T-helper 1 cell treated with Interleukin-12 subunit alpha and Interleukin-12 subunit beta and Interleukin-4 antibody, amounts not matched to agents 30 ng/mL and 1 ng/mL, for 36 hours (primary cell): ENCODE data around the gene RAB2B. TPM values are rescaled to one million over a fixed set of nuclear protein-coding genes. Genes with fewer than 3 reads are reported as not detected.
"Not testable (repeated sequence)": the region's sequence is repeated elsewhere in the genome, so short reads cannot be mapped to it uniquely, and the experiment has no call there.

ENCODE experiments used
- intact Hi-C: fragments of 100-400 bp; cut with micrococcal nuclease; formaldehyde crosslinking; loops from one replicate; pipeline ENCODE4 v1.15.1; 2024
- total RNA-seq: library from RNA; stranded (reverse); gene quantifications from 2 replicates; pipeline ENCODE4 v1.2.3, GENCODE V29; 2022

Gene RAB2B
- total RNA-seq, 1 donor from 2014 or later: 35.4 TPM

DNA sequence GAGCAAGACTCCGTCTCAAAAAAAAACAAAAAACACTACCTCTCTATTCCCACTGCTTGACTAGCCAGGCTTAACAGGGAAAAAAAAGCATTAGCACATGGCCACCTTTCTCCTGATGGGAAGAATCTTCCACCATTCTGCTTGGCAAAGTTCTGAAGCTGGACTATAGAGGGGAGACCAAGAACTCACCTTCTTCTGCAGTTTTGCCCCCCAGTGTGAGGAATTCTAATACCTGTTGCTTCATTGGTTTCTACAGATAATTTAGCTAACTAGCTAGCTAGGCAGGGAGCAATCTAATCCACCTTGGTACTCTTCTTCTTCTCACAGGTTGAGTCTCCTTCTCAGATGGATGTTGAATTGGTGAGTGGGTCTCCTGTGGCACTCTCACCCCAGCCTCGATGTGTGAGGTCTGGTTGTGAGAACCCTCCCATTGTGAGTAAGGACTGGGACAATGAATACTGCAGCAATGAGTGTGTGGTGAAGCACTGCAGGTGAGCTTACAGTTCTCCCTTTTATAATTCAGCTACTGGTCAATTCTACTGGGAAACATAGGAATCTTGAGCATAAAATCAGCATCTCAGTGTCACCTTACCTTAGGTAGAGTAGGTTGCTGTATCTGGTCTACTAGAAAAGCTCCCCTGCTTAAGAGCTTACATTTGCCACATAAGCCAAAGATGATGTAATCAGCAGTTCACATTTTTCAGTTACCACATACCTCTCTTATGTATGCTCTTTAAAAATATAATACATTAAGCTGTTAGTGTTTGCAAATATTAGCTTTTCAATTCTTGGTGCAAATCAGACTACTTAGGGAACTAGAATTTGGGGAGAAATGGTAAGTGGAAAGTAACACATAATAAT, 18.4 kb upstream of the RAB2B start:
- intact Hi-C loops: no loop called here

DNA sequence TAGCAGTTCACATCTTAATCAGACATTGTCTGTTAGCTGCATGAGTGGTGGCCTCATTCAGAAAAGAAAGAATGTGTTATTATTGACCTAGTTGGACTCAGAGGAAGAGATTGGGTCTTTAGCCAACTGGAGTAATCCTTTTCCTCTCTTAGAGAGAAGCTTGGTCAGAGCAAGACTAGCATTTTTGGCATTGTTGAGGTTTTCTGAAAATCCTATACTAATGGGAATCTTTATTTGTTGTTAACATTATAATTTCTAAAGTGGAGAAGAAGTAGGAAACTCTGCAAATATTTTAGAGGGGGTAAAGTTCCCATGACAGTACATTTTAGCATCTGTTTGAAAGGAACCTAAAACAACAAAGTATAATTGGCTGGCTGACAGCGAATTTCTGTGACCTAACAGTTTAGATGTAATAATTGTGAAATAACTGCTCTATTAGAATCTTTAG, 9.9 kb upstream of the RAB2B start:
- intact Hi-C loops: no loop called here

DNA sequence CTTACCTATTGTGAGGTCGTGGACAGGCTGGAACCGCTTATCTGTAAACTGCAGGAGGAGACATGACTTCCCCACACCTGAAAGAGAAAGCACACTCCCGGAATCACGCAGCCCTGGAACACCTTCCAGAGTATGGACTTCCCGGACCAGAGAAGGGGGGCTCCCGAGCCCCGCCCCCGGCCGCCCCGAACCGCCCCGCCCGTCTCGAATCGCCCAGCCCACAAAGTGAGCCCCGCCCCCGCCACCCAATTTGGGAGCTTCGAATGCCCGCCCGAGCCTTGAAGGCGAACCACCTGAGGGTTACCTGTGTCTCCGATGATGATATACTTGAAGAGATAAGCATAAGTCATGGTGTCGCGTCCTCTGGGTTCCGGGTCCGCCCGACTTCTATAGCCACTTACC, 235 bp downstream of the RAB2B start:
- intact Hi-C loops: loop anchor here (1.0 to 10.0 kb wide), 6 partner anchors 374 to 1618 kb away; partner anchors contain the start of genes ACIN1, ANG, C14orf119 and PIP4P1

DNA sequence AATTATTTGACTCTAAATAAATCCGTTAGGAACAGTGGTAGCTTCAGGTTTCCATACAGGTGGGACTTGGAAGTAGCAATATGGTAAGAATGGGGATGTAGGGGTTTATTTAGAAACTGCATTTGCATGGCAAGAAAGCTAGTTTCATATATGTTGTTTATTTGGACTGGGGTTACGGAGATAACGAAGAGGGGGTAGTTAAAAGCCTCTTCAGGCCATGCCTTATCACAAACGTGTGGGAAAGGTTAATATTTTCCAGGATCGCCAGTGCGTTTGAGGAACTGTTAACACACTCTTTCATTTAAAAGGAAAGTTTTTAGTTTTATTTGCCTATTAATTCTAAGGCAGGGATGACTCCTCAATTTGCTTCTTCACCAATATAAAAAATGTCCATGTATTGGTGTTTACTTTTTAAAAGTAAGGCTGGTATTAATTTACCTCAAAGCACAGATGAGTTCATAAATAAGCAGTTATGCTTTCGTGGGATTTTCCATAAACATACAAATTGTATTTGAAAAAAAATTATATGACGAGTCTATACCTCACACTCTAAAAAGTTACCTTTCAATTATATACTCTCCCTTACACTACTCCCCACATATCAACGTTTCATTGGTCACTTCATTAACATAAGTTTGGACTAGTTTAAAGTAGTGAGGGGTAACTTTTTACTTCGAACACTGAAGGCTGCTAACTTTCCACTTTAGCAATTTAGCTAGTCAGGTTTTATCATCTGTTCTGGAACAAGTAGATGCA, 814 bp downstream of the RAB2B start:
- intact Hi-C loops: loop anchor here (1.0 to 10.0 kb wide), 6 partner anchors 373 to 1619 kb away; partner anchors contain the start of genes ACIN1, ANG, C14orf119 and PIP4P1

DNA sequence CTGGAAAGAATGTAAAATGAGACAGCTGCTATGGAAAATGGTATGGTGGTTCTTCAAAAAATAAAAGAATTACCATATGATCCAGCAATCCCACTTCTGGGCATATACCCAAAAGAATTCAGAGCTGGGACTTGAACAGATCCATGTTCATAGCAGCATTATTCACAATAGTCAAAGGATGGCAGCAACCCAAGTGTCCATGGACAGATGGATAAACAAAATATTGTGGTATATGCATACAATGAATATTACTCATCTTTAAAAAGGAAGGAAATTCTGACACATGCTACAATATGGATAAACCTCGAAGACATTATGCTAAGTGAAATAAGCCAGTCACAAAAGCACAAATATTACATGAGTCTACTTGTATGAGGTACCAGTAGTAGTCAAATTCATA, 9.1 kb downstream of the RAB2B start:
- intact Hi-C loops: no loop called here

DNA sequence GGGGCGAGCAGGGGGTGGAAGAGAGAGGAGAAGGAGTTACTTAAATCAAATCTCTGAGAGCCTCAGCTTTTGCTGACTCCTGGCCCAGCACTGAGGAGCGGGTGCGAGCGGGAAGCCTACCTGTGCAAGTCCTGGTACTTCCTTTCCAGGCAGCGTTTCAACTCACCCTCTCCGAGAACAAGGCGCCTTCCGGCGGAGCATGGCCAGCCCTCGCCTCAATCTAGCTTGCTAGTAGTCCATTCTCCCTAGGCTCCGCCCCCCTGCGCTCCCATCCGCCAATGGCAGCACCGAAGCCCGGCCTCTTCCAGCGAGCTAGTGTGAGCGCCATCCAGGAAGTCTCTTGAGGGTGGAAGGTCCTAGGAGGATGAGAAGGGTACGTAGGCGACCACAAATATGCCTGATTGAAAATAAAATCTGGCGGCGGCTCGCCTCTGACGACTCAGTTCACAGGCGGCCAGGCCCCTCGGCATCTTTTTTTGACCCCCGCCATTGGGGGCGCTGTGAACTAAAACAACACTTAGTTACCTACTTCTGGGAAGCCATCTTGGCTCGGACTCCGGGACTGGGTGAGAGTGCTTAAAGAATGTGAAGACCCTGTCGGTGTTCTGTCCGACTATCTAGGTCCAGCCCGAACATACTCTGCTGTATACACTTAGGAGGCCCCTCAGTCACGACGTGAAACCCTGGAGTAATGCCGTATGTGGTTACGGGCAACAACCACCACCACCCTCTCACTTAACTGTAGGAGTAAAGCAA, 20.7 kb downstream of the RAB2B start, which contains the start of gene CHD8:
Gene CHD8 (minus strand): TSS at position 212 of the 756 bp plus-strand sequence. CDS start 24,480 bp downstream, outside the sequence.
- intact Hi-C loops: loop anchor here (1.0 to 2.0 kb wide), 11 partner anchors 19 to 1113 kb away; partner anchors contain the start of genes HNRNPC, METTL3, PARP2 and SUPT16H

DNA sequence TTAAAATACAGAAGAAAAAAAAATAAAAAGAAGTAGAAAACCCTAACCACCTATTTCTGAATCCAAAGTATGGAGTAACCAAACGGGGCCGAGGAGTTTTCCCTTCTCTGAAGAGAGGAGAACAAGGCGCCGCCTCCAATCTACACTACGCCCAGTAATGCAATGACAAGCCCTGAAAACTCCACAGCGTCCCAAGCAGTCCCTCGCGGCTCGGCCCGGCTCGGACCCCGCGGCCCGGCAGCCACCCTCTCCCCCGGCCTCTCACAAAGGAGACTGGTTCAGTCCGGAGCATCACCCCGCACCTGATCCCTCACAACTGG, 21.2 kb downstream of the RAB2B start:
- intact Hi-C loops: no loop called here

DNA sequence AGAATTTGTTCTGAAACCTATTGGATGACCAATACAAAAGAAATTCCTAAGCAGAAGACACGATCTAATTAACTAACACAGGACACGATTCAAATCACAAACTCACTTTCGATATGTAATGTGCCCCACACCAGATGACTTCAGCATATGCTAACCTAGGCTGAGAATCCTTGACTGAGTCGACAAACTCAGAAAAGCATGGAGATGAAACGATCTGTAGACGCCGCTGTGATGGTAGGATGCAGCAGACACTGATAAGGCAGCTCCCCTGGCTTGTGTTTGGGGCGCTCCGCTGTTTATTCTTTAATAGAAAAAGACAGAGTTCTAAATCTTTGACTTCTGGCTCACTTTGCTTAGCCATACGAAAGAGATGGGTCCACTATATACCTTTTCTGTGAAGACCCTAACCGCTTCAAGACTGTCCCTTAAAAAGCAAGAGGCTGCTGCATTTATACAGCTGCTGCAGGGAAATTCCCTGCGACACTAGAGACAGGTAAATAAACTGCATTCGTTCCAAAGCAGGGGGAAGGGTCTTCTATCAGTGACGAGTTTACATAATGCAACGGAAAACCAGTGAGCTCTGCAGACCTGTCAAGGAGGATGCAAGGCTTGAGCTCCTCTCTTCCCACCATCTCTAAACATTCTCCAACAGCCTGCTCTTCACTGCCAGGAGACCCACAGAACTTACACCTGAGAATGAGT, 21.8 kb downstream of the RAB2B start:
- intact Hi-C loops: no loop called here

DNA sequence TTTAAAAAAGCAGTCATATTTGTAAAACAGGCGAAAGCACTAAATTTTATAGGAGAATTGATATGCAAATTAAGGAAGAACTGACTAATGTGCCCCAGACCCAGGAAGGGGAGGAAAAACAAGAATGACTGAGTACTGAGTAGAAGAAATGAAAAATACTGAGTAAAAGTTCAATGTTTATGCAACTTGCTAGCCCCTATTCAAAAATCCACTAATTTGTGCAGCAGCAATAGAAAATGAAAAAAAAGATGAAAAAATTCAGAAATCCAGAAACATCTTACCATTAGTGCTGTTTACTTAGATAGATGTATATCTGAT, 26.9 kb downstream of the RAB2B start:
- intact Hi-C loops: loop anchor here (1.0 kb wide), 1 partner anchor 66 kb away; the partner anchor contains the start of gene SUPT16H

DNA sequence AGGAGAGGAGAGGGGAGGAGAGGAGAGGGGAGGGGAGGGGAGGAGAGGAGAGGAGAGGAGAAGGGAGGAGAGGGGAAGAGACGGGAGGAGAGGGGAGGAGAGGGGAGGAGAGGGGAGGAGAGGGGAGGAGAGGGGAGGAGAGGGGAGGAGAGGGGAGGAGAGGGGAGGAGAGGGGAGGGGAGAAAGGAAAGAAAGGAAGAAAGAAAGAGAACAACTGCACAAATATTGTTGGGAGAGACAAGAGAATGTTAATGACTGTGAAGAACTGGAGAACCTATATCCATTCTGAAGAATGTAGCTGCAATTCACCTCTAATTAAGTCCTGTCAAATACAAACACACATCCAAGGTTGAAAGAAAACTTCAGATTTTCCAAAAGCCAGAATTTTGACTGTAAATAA, 34.1 kb downstream of the RAB2B start:
- intact Hi-C loops: not testable (repeated sequence)

DNA sequence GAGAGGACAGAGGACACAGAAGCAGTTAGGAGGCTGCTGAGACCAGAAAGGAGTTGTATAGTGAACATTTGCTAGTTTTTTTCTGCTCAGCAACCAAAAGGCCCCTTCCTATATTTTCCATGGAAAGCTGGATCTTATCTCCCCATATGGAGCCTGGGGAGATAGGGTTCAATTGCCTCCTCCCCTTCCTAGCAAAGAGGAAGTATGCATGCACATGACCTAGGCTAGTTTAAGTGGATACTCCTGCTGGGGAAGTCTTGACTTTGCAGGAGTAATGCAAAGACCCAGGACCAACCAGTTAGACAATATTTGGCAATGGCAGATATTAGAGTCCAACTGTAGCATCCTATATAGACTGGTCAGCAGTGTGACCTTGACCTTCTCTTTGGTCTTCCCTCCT, 35.9 kb downstream of the RAB2B start:
- intact Hi-C loops: no loop called here

DNA sequence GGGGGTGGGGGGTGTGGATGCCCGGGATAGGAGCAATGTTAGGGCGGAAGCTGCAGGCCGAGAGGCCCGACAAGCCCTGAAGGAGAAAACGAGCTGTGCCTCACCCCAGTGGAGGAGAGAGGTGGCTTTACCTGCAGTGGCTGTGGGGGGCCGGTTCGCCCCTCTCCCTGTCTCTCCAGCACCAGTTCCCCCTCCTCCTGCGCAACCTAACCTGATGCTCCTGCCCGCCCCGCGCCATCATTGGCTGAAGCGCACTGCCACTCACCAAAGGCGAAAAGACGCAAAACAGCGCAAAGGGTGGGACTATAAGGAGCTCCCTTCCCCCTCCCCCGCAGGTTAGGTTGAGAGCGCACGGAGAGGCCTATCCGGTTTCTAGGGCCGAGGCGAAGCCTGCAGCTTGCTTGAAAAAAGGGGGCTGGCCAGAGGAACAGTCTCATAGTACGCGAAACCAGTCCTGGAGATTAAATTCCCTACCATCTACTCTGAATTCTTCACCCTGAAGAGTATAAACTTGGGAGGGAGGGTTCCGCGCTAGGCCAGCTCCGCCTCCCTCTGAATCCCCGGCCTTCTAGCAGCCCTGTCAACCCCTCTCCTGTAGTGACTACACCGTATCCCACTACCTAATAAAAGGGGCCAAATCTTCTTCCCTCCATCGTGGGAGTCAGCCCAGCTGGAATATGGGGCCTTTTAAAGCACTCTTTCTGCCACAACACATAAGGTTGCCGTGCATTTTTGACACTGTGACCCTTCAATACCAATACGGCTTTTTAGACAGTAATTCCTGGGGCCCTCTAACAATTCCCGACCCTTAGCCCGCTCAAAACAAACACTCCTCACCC, 39.5 kb downstream of the RAB2B start:
- intact Hi-C loops: loop anchor here (1.0 kb wide), 8 partner anchors 19 to 334 kb away; partner anchors contain the start of genes CHD8, HNRNPC, METTL3 and SUPT16H

DNA sequence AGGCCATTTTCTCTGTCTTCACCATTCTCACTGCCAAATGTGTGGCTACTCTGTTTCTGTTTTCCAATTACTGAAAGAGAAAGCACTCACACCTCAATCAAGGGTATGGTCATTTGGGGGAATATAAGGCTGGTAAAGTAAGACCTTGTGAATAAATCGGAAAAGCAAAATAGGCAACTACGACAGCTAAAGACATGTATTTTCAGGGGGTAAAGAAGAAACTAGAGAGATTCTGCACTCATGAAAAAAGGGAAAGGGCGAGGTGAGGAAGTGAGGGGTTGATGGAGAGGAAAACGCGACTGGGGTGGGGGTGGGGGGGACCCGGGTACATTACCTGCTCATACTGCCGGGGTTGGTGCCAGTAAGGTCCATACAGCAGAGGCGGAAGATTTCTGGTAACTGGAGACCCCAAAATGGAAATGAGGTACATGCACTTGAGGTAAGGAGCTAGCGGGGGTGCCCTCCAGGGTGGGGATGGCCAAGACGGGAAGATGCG, 40.1 kb downstream of the RAB2B start:
- intact Hi-C loops: loop anchor here (1.0 kb wide), 9 partner anchors 20 to 333 kb away; partner anchors contain the start of genes CHD8, HNRNPC, METTL3 and SUPT16H

DNA sequence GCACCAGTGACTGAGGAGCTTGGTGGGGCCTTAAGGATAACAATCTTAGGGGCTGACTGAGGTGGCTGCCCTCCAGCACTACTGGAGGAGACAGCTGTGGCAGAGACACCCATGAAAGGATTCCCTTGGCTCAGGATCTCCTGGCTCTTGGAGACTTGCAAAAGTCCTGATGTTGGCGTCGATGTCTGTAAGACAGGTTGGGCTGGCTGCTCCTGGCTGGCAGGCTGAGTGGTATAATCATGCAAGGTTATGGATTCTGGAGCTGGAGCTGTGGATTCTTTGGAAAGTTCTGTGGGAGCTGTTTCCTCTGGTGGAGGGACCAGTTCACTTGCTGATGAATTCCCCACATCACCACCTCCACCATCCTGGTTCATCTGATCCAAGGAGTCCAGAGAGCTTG, 45.6 kb downstream of the RAB2B start:
- intact Hi-C loops: no loop called here

DNA sequence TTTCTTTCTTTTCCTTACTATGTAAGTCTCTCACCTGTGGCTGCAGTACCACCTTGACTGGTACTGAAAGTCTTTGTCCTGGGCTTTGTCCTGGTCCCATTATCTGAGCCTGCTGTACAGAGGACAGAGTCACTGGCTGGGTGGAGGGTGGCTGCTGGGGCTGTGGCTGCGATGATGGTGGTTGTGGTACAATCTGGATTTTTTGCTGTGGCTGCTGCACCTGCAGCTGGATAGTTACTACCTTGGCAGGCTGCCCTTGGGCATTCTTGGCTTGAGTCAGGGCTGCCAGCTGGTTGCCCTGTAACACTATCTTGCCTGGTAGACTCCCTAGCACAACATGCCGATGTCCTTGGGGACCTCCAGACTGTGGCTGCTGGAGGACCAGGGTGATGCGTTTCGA, 47.8 kb downstream of the RAB2B start:
- intact Hi-C loops: no loop called here

DNA sequence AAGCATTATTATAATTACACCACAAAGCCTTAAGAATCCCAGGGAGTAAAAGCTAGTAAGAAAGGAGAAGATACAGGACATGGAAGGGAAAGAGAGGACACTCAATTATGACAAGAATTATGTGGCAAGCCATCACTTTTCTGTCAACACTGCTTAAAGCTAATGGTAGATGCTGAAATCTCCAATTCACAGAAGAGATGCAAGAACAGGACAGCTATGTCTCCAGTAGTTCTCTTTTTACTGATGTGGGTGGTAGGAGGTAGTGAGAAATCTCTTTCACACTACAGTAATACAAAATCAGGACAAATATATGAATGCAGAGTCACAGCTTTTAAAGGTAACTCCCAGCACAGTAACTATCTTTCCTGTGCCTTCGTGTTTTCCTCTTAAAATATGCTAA, 50.1 kb downstream of the RAB2B start:
- intact Hi-C loops: no loop called here

DNA sequence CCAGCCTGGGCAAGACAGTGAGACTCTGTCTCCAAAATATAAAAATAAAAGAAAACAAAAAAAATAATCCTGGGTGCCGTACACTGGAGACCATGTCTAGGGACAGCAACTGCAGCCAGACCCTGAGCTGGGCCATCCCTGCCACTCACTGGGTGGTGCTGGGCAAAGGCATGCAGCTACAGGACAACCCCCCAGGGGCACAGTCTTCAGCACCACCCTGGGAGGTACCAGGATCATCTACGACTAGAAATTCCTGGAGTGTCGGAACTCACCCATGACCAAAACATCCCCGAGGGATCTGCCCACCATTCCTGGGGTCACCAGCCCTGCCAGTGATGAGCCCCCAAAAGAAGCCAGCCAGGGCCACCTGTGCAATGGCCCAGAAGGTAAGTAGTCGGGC, 57.2 kb downstream of the RAB2B start:
- intact Hi-C loops: no loop called here

DNA sequence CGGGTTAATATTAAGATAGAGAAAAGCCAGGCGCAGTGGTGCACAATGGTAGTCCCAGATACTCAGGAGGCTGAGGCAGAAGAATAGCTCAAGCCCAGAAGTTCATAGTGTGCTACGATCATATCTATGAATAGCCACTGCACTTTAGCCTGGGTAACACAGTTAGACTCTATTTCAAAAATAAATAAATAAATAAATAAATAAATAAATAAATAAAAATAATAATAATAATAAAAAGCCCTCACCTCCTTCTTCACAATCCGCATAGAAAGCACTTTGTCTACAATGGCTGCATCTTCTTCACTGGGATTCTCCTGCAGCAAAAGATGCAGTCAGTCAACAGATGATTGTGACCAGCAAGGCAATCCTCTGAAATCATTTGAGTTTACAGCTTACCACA, 61.4 kb downstream of the RAB2B start:
- intact Hi-C loops: no loop called here

DNA sequence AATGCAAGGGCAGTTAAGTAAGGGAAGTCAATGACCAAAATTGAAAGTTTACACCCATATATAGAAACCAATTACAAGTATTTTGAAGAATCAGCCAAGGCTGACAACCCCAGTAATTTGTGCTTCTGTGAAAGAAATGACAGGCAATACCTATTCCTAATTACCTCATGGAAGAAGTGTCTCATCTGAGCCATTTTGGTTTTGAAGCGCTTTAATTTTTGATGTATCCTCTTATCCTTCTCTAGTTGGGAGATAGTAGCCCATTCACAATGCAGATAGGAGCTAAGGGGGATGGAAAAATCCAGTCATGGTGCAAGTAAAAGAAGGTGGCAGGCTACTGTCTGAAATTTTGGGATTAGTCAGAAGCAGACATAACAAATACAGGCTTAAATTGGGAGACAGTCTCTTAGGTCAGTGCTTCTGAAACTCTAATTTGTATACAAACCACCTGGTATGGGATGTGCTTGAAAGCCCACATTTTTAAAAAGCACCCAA, 62.6 kb downstream of the RAB2B start:
- intact Hi-C loops: no loop called here
